HepG2 (cell line): Measurements from ENCODE around the gene PRKCD. TPM values are rescaled to one million over a fixed set of nuclear protein-coding genes. Genes with fewer than 3 reads are reported as not detected.
A peak's percentile ranks its signal among the peaks of the same experiment; 100 is the strongest.

Source experiments
- ARID5B ChIP-seq: IDR thresholded peaks from 2 replicates; pipeline ENCODE4 v1.4.0; 2020; ENCODE audit warnings: mild to moderate bottlenecking, missing genetic modification reagents
- CBX1 ChIP-seq: IDR thresholded peaks from one replicate; pipeline ENCODE4 v1.6.1; 2016; ENCODE audit warnings: antibody characterized with exemption, low read depth
- CEBPG ChIP-seq: IDR thresholded peaks from 2 replicates; pipeline ENCODE4 v1.6.1; 2016
- CERS6 ChIP-seq: sonication (generic); formaldehyde crosslinking; IDR thresholded peaks from 2 replicates; pipeline ENCODE4 v1.5.0; 2020; ENCODE audit warnings: missing genetic modification reagents
- HNF4G ChIP-seq, 2 experiments: sonication (generic) in 1 of 2; formaldehyde crosslinking in 1 of 2; IDR thresholded peaks; 2 replicates each; pipeline versions ENCODE4 v1.4.0 to v1.6.1; 2011 to 2020; ENCODE audit warnings: borderline replicate concordance in 2 of 2, low read depth in 2 of 2, mild to moderate bottlenecking in 2 of 2, low read length in 1 of 2, missing genetic modification reagents in 1 of 2, moderate library complexity in 1 of 2
- IRF9 ChIP-seq: sonication (generic); formaldehyde crosslinking; IDR thresholded peaks from 2 replicates; pipeline ENCODE4 v1.8.0; 2022; ENCODE audit warnings: missing genetic modification reagents, mild to moderate bottlenecking, borderline replicate concordance
- JUN ChIP-seq: sonication (generic); formaldehyde crosslinking; IDR thresholded peaks from 2 replicates; pipeline ENCODE4 v1.4.0; 2020; ENCODE audit warnings: mild to moderate bottlenecking, missing genetic modification reagents
- KLF15 ChIP-seq: sonication (generic); formaldehyde crosslinking; IDR thresholded peaks from 2 replicates; pipeline ENCODE4 v1.8.1; 2023; ENCODE audit warnings: borderline replicate concordance, mild to moderate bottlenecking, inconsistent platforms, missing genetic modification reagents, mixed read lengths
- MEF2D ChIP-seq: sonication (generic); formaldehyde crosslinking; IDR thresholded peaks from 2 replicates; pipeline ENCODE4 v1.5.1; 2020; ENCODE audit warnings: mild to moderate bottlenecking, missing genetic modification reagents
- NFKBIZ ChIP-seq: IDR thresholded peaks from 2 replicates; pipeline ENCODE4 v1.6.1; 2018; ENCODE audit warnings: missing genetic modification reagents, missing compliant biosample characterization
- REXO4 ChIP-seq: sonication (generic); formaldehyde crosslinking; IDR thresholded peaks from 2 replicates; pipeline ENCODE4 v1.8.0; 2022; ENCODE audit warnings: missing genetic modification reagents, mild to moderate bottlenecking, borderline replicate concordance
- SMAD1 ChIP-seq: sonication (generic); formaldehyde crosslinking; IDR thresholded peaks from 2 replicates; pipeline ENCODE4 v1.4.0; 2020; ENCODE audit warnings: missing genetic modification reagents, low read depth, mild to moderate bottlenecking, borderline replicate concordance
- SNAPC2 ChIP-seq: sonication (generic); formaldehyde crosslinking; IDR thresholded peaks from 2 replicates; pipeline ENCODE4 v1.8.1; 2022; ENCODE audit warnings: mild to moderate bottlenecking, missing genetic modification reagents
- U2AF1 ChIP-seq: fragments of 200-400 bp; formaldehyde crosslinking; optimal IDR thresholded peaks from 2 replicates; pipeline ENCODE3; 2017; ENCODE audit warnings: mild to moderate bottlenecking, low read depth, low read length
- ZBTB7B ChIP-seq: sonication (generic); formaldehyde crosslinking; IDR thresholded peaks from 2 replicates; pipeline ENCODE4 v1.4.0; 2020; ENCODE audit warnings: missing genetic modification reagents
- ZEB1 ChIP-seq: IDR thresholded peaks from 2 replicates; pipeline ENCODE4 v1.6.1; 2012; ENCODE audit warnings: mild to moderate bottlenecking, low read depth, inconsistent platforms; ENCODE audit not compliant: insufficient replicate concordance
- ZNF281 ChIP-seq: sonication (generic); formaldehyde crosslinking; IDR thresholded peaks from 2 replicates; pipeline ENCODE4 v1.4.0; 2020; ENCODE audit warnings: missing genetic modification reagents, borderline replicate concordance
- ZNF75D ChIP-seq: sonication (generic); formaldehyde crosslinking; IDR thresholded peaks from 2 replicates; pipeline ENCODE4 v1.8.1; 2023; ENCODE audit warnings: missing genetic modification reagents, mild to moderate bottlenecking, borderline replicate concordance
- polyA plus RNA-seq, 8 experiments: library from polyadenylated mRNA; depleted of rRNA in 3 of 8; stranded (reverse) in 7 of 8; unstranded in 1 of 8; fragments of >200 nt; fragmentation: Illumina TruSeq in 4 of 8; extraction: Trizol in 4 of 8; gene quantifications; 2 replicates each; pipeline versions ENCODE4 v1.2.1 to v1.2.3, GENCODE V29; 2011 to 2016; ENCODE audit warnings: low read depth in 4 of 8, missing spikeins in 1 of 8, mixed read lengths in 1 of 8; ENCODE audit not compliant: insufficient read depth in 1 of 8
- total RNA-seq, 5 experiments: library from RNA; depleted of rRNA; stranded (reverse); fragments of >200 nt; fragmentation: Illumina TruSeq; extraction: Trizol; gene quantifications; 2 replicates each; pipeline ENCODE4 v1.2.3, GENCODE V29; 2016; ENCODE audit warnings: low read depth in 1 of 5

PRKCD gene
- total and polyA plus RNA-seq, 2 of the 13 experiments (the other 11 are each of a cell fraction or from before 2014, with no cell fraction given), result 1.6 to 40.7 TPM

- TF ChIP-seq ARID5B (CRISPR knock-in tag), result peak; percentile 64
- TF ChIP-seq HNF4G (IDR thresholded peaks at IDR 0.05; ENCODE audit: borderline replicate concordance, low read depth, low read length), result no peak
- 0 out of 2 replicates have a peak, but pooled peaks have one; percentile 28 for TF ChIP-seq HNF4G (CRISPR knock-in tag; IDR thresholded peaks at IDR 0.05; ENCODE audit: borderline replicate concordance, low read depth)
- peak; percentile 41; the same call in 1 of the 2 replicates for TF ChIP-seq JUN (CRISPR knock-in tag)
- TF ChIP-seq CBX1, result peak; percentile 78
- TF ChIP-seq REXO4 (CRISPR knock-in tag), result no peak
- no peak for TF ChIP-seq ZBTB7B (CRISPR knock-in tag)
- 0 out of 2 replicates have a peak, but pooled peaks have one; percentile 34 for TF ChIP-seq SNAPC2
- peak; percentile 52; the same call in 1 of the 2 replicates for TF ChIP-seq SMAD1 (CRISPR knock-in tag)
- no peak for TF ChIP-seq NFKBIZ (CRISPR knock-in tag)
- no peak; the same call in 1 of the 2 replicates for TF ChIP-seq KLF15 (CRISPR knock-in tag)
- no peak for TF ChIP-seq ZNF75D (CRISPR knock-in tag)
- TF ChIP-seq U2AF1, result no peak
- TF ChIP-seq IRF9 (CRISPR knock-in tag), result peak; percentile 21; the same call in 1 of the 2 replicates
- no peak for TF ChIP-seq CERS6 (CRISPR knock-in tag)
- 0 out of 2 replicates have a peak, but pooled peaks have one; percentile 23 for TF ChIP-seq MEF2D (CRISPR knock-in tag)
- peak; percentile 26; the same call in 1 of the 2 replicates for TF ChIP-seq CEBPG
- peak; percentile 10 for TF ChIP-seq ZEB1
- peak; percentile 93 for TF ChIP-seq ZNF281
Measured at GRCh38 chr3:53130179-53131061, 30.6 kb upstream of the PRKCD start, which contains the start of gene RFT1 (continued).
